Liver (tissue), 5 donors: ENCODE results near the gene ST6GALNAC2. TPM values are rescaled to one million over a fixed set of nuclear protein-coding genes. Genes with fewer than 3 reads are reported as not detected.

Experiments
- polyA plus RNA-seq, 2 donors: library from polyadenylated mRNA; stranded (reverse) in 1 of 2; unstranded in 1 of 2; fragments of 200-250 nt in 1 of 2; fragments of >200 nt in 1 of 2; fragmentation: Nextera tagmentation in 1 of 2; extraction: Ambion mirVana in 1 of 2; gene quantifications; one replicate each; pipeline versions ENCODE4 v1.2.1 to v1.2.3, GENCODE V29; 2013 to 2015
- small RNA-seq: library from RNA; depleted of rRNA; stranded (forward); fragments of <200 nt; gene quantifications from one replicate; pipeline ENCODE3, GENCODE V24; 2014
- total RNA-seq, 2 donors: library from RNA; depleted of rRNA; stranded (reverse); fragments of >200 nt; gene quantifications; one replicate each; pipeline ENCODE4 v1.2.3, GENCODE V29; 2014
- donor health status: healthy.
- donor health status: healthy.
- donor health status: healthy.

Gene ST6GALNAC2
- total and polyA plus RNA-seq, 4 donors: 0.52 to 2.6 (median 1.1) TPM

Small RNA genes within 50 kb of the gene (small RNA-seq; reads per million reads assigned to genes)
- gene AC015802.2 (not detected), gene SNORD1A (not detected), gene SNORD1B (90.2 reads per million, percentile 97 among the genes with 10 or more reads in this experiment)

Other genes starting within 250 kb of the ST6GALNAC2 start
- gene PRPSAP1, start 231.9 kb downstream of the ST6GALNAC2 start, total RNA-seq: 10 to 100 TPM; 21.4 to 78.1 TPM
- gene PRPSAP1, start 231.9 kb downstream of the ST6GALNAC2 start, polyA plus RNA-seq: 10 to 100 TPM; 33.9 to 71.3 TPM
- 10 to 100 TPM in 1 of 2 donors, under 1 TPM in 1; 0.92 to 11.4 TPM for gene SPHK1, start 201.3 kb downstream of the ST6GALNAC2 start, total RNA-seq
- 1 to 10 TPM in 1 of 2 donors, under 1 TPM in 1; 0.89 to 1.3 TPM for gene SPHK1, start 201.3 kb downstream of the ST6GALNAC2 start, polyA plus RNA-seq
- 10 to 100 TPM; 13.1 to 71.5 TPM for gene UBE2O, start 132.7 kb downstream of the ST6GALNAC2 start, total RNA-seq
- 1 to 10 TPM; 3.3 to 5.4 TPM for gene UBE2O, start 132.7 kb downstream of the ST6GALNAC2 start, polyA plus RNA-seq
- not detected for gene AANAT, start 118.3 kb downstream of the ST6GALNAC2 start, total RNA-seq
- not detected for gene AANAT, start 118.3 kb downstream of the ST6GALNAC2 start, polyA plus RNA-seq
- 1 to 10 TPM; 3.6 to 6.7 TPM for gene RHBDF2, start 84.4 kb downstream of the ST6GALNAC2 start, total RNA-seq
- gene RHBDF2, start 84.4 kb downstream of the ST6GALNAC2 start, polyA plus RNA-seq: 1 to 10 TPM; 2.9 to 5.6 TPM
- gene CYGB, start 48.2 kb downstream of the ST6GALNAC2 start, total RNA-seq: 1 to 10 TPM; 1.6 to 7.8 TPM
- 1 to 10 TPM in 1 of 2 donors, under 1 TPM in 1; 0.83 to 1.2 TPM for gene CYGB, start 48.2 kb downstream of the ST6GALNAC2 start, polyA plus RNA-seq
- gene PRCD, start 45.8 kb downstream of the ST6GALNAC2 start, total RNA-seq: 1 to 10 TPM in 1 of 2 donors, under 1 TPM in 1; 0.75 to 1.0 TPM
- gene PRCD, start 45.8 kb downstream of the ST6GALNAC2 start, polyA plus RNA-seq: under 1 TPM in 1 of 2 donors, not detected in 1; 0.63 TPM
- gene ST6GALNAC1, start 57.9 kb upstream of the ST6GALNAC2 start, total RNA-seq: 1 to 10 TPM in 1 of 2 donors, not detected in 1; 2.1 TPM
- under 1 TPM; 0.16 to 0.21 TPM for gene ST6GALNAC1, start 57.9 kb upstream of the ST6GALNAC2 start, polyA plus RNA-seq
- gene MXRA7, start 125.1 kb upstream of the ST6GALNAC2 start, total RNA-seq: 10 to 100 TPM in 1 of 2 donors, 1 to 10 TPM in 1; 9.8 to 12.9 TPM
- 10 to 100 TPM in 1 of 2 donors, 1 to 10 TPM in 1; 4.8 to 22.1 TPM for gene MXRA7, start 125.1 kb upstream of the ST6GALNAC2 start, polyA plus RNA-seq
- gene JMJD6, start 140.7 kb upstream of the ST6GALNAC2 start, total RNA-seq: 10 to 100 TPM; 10.6 to 16.1 TPM
- gene JMJD6, start 140.7 kb upstream of the ST6GALNAC2 start, polyA plus RNA-seq: 10 to 100 TPM in 1 of 2 donors, 1 to 10 TPM in 1; 9.9 to 11.8 TPM
- 10 to 100 TPM; 15.6 to 17.4 TPM for gene METTL23, start 141.0 kb upstream of the ST6GALNAC2 start, total RNA-seq
- 10 to 100 TPM; 26.8 to 37.2 TPM for gene METTL23, start 141.0 kb upstream of the ST6GALNAC2 start, polyA plus RNA-seq
- gene SRSF2, start 151.5 kb upstream of the ST6GALNAC2 start, total RNA-seq: 100 to 1,000 TPM; 171 to 184 TPM
- gene SRSF2, start 151.5 kb upstream of the ST6GALNAC2 start, polyA plus RNA-seq: 100 to 1,000 TPM in 1 of 2 donors, 10 to 100 TPM in 1; 66.5 to 130 TPM
- gene MFSD11, start 152.3 kb upstream of the ST6GALNAC2 start, total RNA-seq: 10 to 100 TPM; 24.6 to 26.9 TPM
- gene MFSD11, start 152.3 kb upstream of the ST6GALNAC2 start, polyA plus RNA-seq: 10 to 100 TPM in 1 of 2 donors, 1 to 10 TPM in 1; 8.6 to 10.3 TPM